NB4 (cell line): Measurements from ENCODE around the gene NBEA.

Experiments used
- DNase-seq: peaks from one replicate; pipeline ENCODE4 v3.0.0; 2010; ENCODE audit warnings: low read depth
- H3K4me3 ChIP-seq: one replicate; pipeline ENCODE4 v1.5.1; 2011; ENCODE audit warnings: mild to moderate bottlenecking, low read depth, low read length, moderate library complexity
- CTCF ChIP-seq: IDR thresholded peaks from one replicate; pipeline ENCODE4 v1.5.1; 2012; ENCODE audit warnings: low read depth, low read length
- MAX ChIP-seq: IDR thresholded peaks from 2 replicates; pipeline ENCODE4 v1.6.1; 2011; ENCODE audit warnings: low read depth, low read length
- MYC ChIP-seq: IDR thresholded peaks from 2 replicates; pipeline ENCODE4 v1.6.1; 2011; ENCODE audit warnings: low read depth, low read length
- POLR2A ChIP-seq: IDR thresholded peaks from 2 replicates; pipeline ENCODE4 v1.6.1; 2011; ENCODE audit warnings: mild to moderate bottlenecking; ENCODE audit not compliant: insufficient read length; ENCODE audit errors: extremely low read depth

Gene NBEA

GRCh38 chr13:34942732-34943435 lies 814 bp downstream of the NBEA start:
- DNase-seq = no peak

GRCh38 chr13:34943436-34944273 lies 1.6 kb downstream of the NBEA start:
- no peak overlapping the region for H3K4me3 ChIP-seq
- TF ChIP-seq CTCF (no peak), POLR2A (no peak), MAX (no peak), MYC (no peak)
- no peak for DNase-seq

More at GRCh38 chr13:34942732-34943435, 814 bp downstream of the NBEA start:
- TF ChIP-seq POLR2A (no peak), MYC (no peak), CTCF (no peak), MAX (no peak)
- no peak overlapping the region for H3K4me3 ChIP-seq

- TF ChIP-seq MAX (no peak), MYC (no peak), CTCF (no peak)
- no peak for DNase-seq
- no peak overlapping the region for H3K4me3 ChIP-seq
Measured at GRCh38 chr13:34944274-34944634, 2.2 kb downstream of the NBEA start.

- TF ChIP-seq POLR2A (no peak), MAX (no peak), MYC (no peak), CTCF (no peak)
- DNase-seq = no peak
- H3K4me3 ChIP-seq = no peak overlapping the region
Measured at GRCh38 chr13:34944751-34945150, 2.7 kb downstream of the NBEA start.

- no peak overlapping the region for H3K4me3 ChIP-seq
- no peak for TF ChIP-seq CTCF
- no peak for DNase-seq
Measured at GRCh38 chr13:34951528-34951927, 9.5 kb downstream of the NBEA start.
